GM21381 (cell line): ENCODE measurements around the gene DUSP21.
"Not testable (repeated sequence)": the region's sequence is repeated elsewhere in the genome, so short reads cannot be mapped to it uniquely, and the experiment has no call there.

Experiments used
- ATAC-seq: cut with Tn5 transposase; IDR thresholded peaks from one replicate; pipeline ENCODE4 v1.9.1; 2021; ENCODE audit warnings: mild to moderate bottlenecking, moderate library complexity; ENCODE audit not compliant: unreplicated experiment

Gene DUSP21

GRCh38 chrX:44843753-44844152, at the start of gene DUSP21:
TSS of gene DUSP21 (plus strand) at chrX:44844021. CDS start at chrX:44844133, 112 bp downstream.
- no peak for ATAC-seq

- no peak for ATAC-seq
Measured at GRCh38 chrX:44795945-44796450, 47.8 kb upstream of the DUSP21 start.

- no peak for ATAC-seq
Measured at GRCh38 chrX:44802613-44803012, 41.2 kb upstream of the DUSP21 start.

- ATAC-seq, result no peak
Measured at GRCh38 chrX:44815681-44816080, 28.1 kb upstream of the DUSP21 start.

- ATAC-seq, result no peak
Measured at GRCh38 chrX:44816367-44816766, 27.5 kb upstream of the DUSP21 start.

GRCh38 chrX:44817029-44817428, 26.8 kb upstream of the DUSP21 start:
- no peak for ATAC-seq

- ATAC-seq, result no peak
Measured at GRCh38 chrX:44822601-44823000, 21.2 kb upstream of the DUSP21 start.

- ATAC-seq, result not testable (repeated sequence)
Measured at GRCh38 chrX:44823193-44823592, 20.6 kb upstream of the DUSP21 start.

- no peak for ATAC-seq
Measured at GRCh38 chrX:44828008-44828605, 15.7 kb upstream of the DUSP21 start.

- no peak for ATAC-seq
Measured at GRCh38 chrX:44829832-44830231, 14.0 kb upstream of the DUSP21 start.

- ATAC-seq, result no peak
Measured at GRCh38 chrX:44842550-44843317, 1.1 kb upstream of the DUSP21 start.

GRCh38 chrX:44843318-44843702, 511 bp upstream of the DUSP21 start:
- no peak for ATAC-seq

- ATAC-seq, result no peak
Measured at GRCh38 chrX:44844204-44844603, 383 bp downstream of the DUSP21 start.

GRCh38 chrX:44850891-44851290, 7.1 kb downstream of the DUSP21 start:
- not testable (repeated sequence) for ATAC-seq

GRCh38 chrX:44871114-44871645, 27.4 kb downstream of the DUSP21 start:
- no peak for ATAC-seq

GRCh38 chrX:44871931-44872820, 28.4 kb downstream of the DUSP21 start:
- ATAC-seq, result no peak

- ATAC-seq, result peak; percentile 89
Measured at GRCh38 chrX:44872821-44873414, 29.1 kb downstream of the DUSP21 start, which contains the start of gene KDM6A. TSS of gene KDM6A (plus strand) at chrX:44873188. CDS start at chrX:44873552, 364 bp downstream.

GRCh38 chrX:44873415-44874276, 29.8 kb downstream of the DUSP21 start:
- no peak for ATAC-seq

- ATAC-seq, result no peak
Measured at GRCh38 chrX:44874420-44875184, 30.8 kb downstream of the DUSP21 start.
